Endothelial cell of umbilical vein (primary cell): ENCODE results near the gene PNPLA1. TPM values are rescaled to one million over a fixed set of nuclear protein-coding genes. Genes with fewer than 3 reads are reported as not detected.

Experiments used
- BruUV-seq: library from RNA; stranded (reverse); fragments of 400-500 nt; replicated peaks from 2 replicates; lab custom pipeline; 2021; lab: Mats Ljungman, UMichigan
- CTCF ChIA-PET: fragments of 300-600, 350-600 bp; sonication (Branson Sonifier 250); formaldehyde crosslinking; loops from one replicate; lab custom pipeline; 2021; ENCODE audit warnings: antibody characterized with exemption, inconsistent platforms; lab: Charles Lee
- POLR2A ChIA-PET: fragments of 300-600, 350-600 bp; sonication (Branson Sonifier 250); formaldehyde crosslinking; loops from one replicate; lab custom pipeline; 2021; ENCODE audit warnings: antibody characterized with exemption, inconsistent platforms; lab: Charles Lee
- DNase-seq: peaks from one replicate; pipeline ENCODE4 v3.0.0-alpha.2; 2011; ENCODE audit warnings: low read depth, low spot score
- FAIRE-seq: peaks from 2 replicates; lab custom pipeline; 2011; peaks lifted over from hg19 to GRCh38; lab: Jason Lieb, UNC
- H2AFZ ChIP-seq: 2 replicates; pipeline ENCODE4 v1.6.0; 2012; ENCODE audit warnings: low read depth, low read length, control low read depth, inconsistent platforms
- H3K27ac ChIP-seq: 2 replicates; pipeline ENCODE4 v1.5.1; 2011; ENCODE audit warnings: low read depth, mild to moderate bottlenecking, control low read depth, low read length, moderate library complexity; ENCODE audit not compliant: insufficient read depth
- H3K27me3 ChIP-seq, 2 experiments: 2 replicates each; pipeline versions ENCODE4 v1.6.0 to v1.6.1; 2011; ENCODE audit warnings: low read length in 2 of 2, mixed read lengths in 1 of 2; ENCODE audit not compliant: control insufficient read depth in 2 of 2, insufficient read depth in 2 of 2
- H3K36me3 ChIP-seq, 2 experiments: 2 replicates in 1 of 2; 3 replicates in 1 of 2; pipeline ENCODE4 v1.5.1; 2011; ENCODE audit warnings: low read length in 2 of 2, mild to moderate bottlenecking in 1 of 2, moderate library complexity in 1 of 2; ENCODE audit not compliant: control insufficient read depth in 2 of 2, insufficient read depth in 2 of 2; ENCODE audit errors: extremely low read depth in 1 of 2
- H3K4me1 ChIP-seq: 3 replicates; pipeline ENCODE4 v1.5.1; 2011; ENCODE audit warnings: mild to moderate bottlenecking, low read length; ENCODE audit not compliant: control insufficient read depth, insufficient read depth; ENCODE audit errors: extremely low read depth
- H3K4me2 ChIP-seq: 2 replicates; pipeline ENCODE4 v1.6.1; 2011; ENCODE audit warnings: low read length, control low read depth, mixed read lengths; ENCODE audit not compliant: insufficient read depth
- H3K4me3 ChIP-seq, 3 experiments: fragments of 200-600 bp in 1 of 3; sonication (generic), shearing (Covaris generic) in 1 of 3; replicated peaks in 1 of 3; 2 replicates each; pipeline ENCODE4 v1.5.1; 2011 to 2016; ENCODE audit warnings: control low read depth in 3 of 3, low read length in 3 of 3, mild to moderate bottlenecking in 2 of 3, inconsistent platforms in 1 of 3, low read depth in 1 of 3, moderate library complexity in 1 of 3; ENCODE audit not compliant: insufficient read depth in 1 of 3
- H3K79me2 ChIP-seq: 2 replicates; pipeline ENCODE4 v1.6.0; 2012; ENCODE audit warnings: low read length, inconsistent platforms; ENCODE audit not compliant: control insufficient read depth, insufficient read depth
- H3K9ac ChIP-seq: replicated peaks from 2 replicates; pipeline ENCODE3; 2011; ENCODE audit warnings: low read length, control low read depth; ENCODE audit not compliant: insufficient read depth; ENCODE audit errors: extremely low read depth
- H3K9me1 ChIP-seq: replicated peaks from 3 replicates; pipeline ENCODE4 v1.6.0; 2011; ENCODE audit warnings: mild to moderate bottlenecking, low read length; ENCODE audit not compliant: control insufficient read depth, insufficient read depth; ENCODE audit errors: extremely low read depth
- H3K9me3 ChIP-seq: replicated peaks from 2 replicates; pipeline ENCODE4 v1.5.1; 2012; ENCODE audit warnings: low read length, inconsistent platforms; ENCODE audit not compliant: control insufficient read depth, insufficient read depth
- H4K20me1 ChIP-seq: replicated peaks from 2 replicates; pipeline ENCODE3; 2011; ENCODE audit warnings: mild to moderate bottlenecking, low read length; ENCODE audit not compliant: control insufficient read depth, insufficient read depth; ENCODE audit errors: extremely low read depth
- CTCF ChIP-seq, 2 donors: IDR thresholded peaks; 1 replicate in 1 of 2; 2 replicates in 1 of 2; pipeline ENCODE4 v1.5.1; 2011; ENCODE audit warnings: low read length in 2 of 2, mild to moderate bottlenecking in 2 of 2, moderate library complexity in 2 of 2, control low read depth in 1 of 2, inconsistent platforms in 1 of 2, low read depth in 1 of 2; ENCODE audit not compliant: insufficient read depth in 1 of 2; ENCODE audit errors: extremely low read depth in 1 of 2
- EZH2 ChIP-seq: IDR thresholded peaks from 2 replicates; pipeline ENCODE4 v1.6.1; 2012; ENCODE audit warnings: borderline replicate concordance, low read depth, mild to moderate bottlenecking, moderate library complexity, low read length, inconsistent platforms; ENCODE audit not compliant: severe bottlenecking
- FOS ChIP-seq: IDR thresholded peaks from 2 replicates; pipeline ENCODE4 v1.6.1; 2011; ENCODE audit warnings: mild to moderate bottlenecking, low read length, moderate library complexity, borderline replicate concordance; ENCODE audit not compliant: insufficient read depth
- GATA2 ChIP-seq: IDR thresholded peaks from 2 replicates; pipeline ENCODE4 v1.7.0; 2011; ENCODE audit warnings: low read depth, mild to moderate bottlenecking, moderate library complexity, mixed read lengths, low read length; ENCODE audit not compliant: insufficient read length, insufficient read depth
- JUN ChIP-seq: IDR thresholded peaks from 2 replicates; pipeline ENCODE4 v1.6.1; 2011; ENCODE audit warnings: borderline replicate concordance, low read depth; ENCODE audit not compliant: insufficient read length, insufficient read depth
- MAX ChIP-seq: IDR thresholded peaks from 2 replicates; pipeline ENCODE4 v1.6.1; 2011; ENCODE audit not compliant: insufficient read depth, insufficient read length
- MYC ChIP-seq: IDR thresholded peaks from one replicate; pipeline ENCODE4 v1.6.1; 2011; ENCODE audit warnings: mild to moderate bottlenecking, low read depth, low read length
- POLR2A ChIP-seq: IDR thresholded peaks from 2 replicates; pipeline ENCODE4 v1.6.1; 2012; ENCODE audit warnings: low read depth, mild to moderate bottlenecking, control low read depth, low read length
- POLR2AphosphoS5 ChIP-seq: IDR thresholded peaks from 2 replicates; pipeline ENCODE4 v1.6.1; 2012; ENCODE audit warnings: low read depth, mild to moderate bottlenecking, control low read depth, low read length, moderate library complexity; ENCODE audit not compliant: insufficient read depth
- dilution Hi-C: fragments of 300-500 bp; cut with MboI; formaldehyde crosslinking; loops from one replicate; pipeline ENCODE4 v1.15.0; 2019; ENCODE audit warnings: low sequenced_read_pairs; ENCODE audit not compliant: extremely low pct_ligation_motif_present
- intact Hi-C: fragments of 100-400 bp; cut with micrococcal nuclease; formaldehyde crosslinking; loops from one replicate; pipeline ENCODE4 v1.10.0; 2022
- polyA plus RNA-seq, 4 experiments: library from polyadenylated mRNA; depleted of rRNA in 3 of 4; stranded (reverse) in 3 of 4; unstranded in 1 of 4; fragments of >200 nt; gene quantifications; 2 replicates each; pipeline versions ENCODE4 v1.2.1 to v1.2.3, GENCODE V29; 2011 to 2012; ENCODE audit warnings: missing spikeins in 1 of 4
- total RNA-seq: library from RNA; stranded (reverse); gene quantifications from 2 replicates; pipeline ENCODE4 v1.2.3, GENCODE V29; 2021

The PNPLA1 gene
- total and polyA plus RNA-seq, 2 donors (not counting 3 experiments of a cell fraction or from before 2014, with no cell fraction given) = not detected

- Histone ChIP-seq H2AFZ (no peak overlapping the region), H3K27ac (no peak overlapping the region), H3K79me2 (no peaks in the 10 kb centered on the region), H3K4me1 (no peaks in the 10 kb centered on the region), H3K9me1 (no peaks in the 10 kb centered on the region), H4K20me1 (no peaks in the 10 kb centered on the region), H3K27me3 (peaks cover 52 to 56% of the 10 kb centered on the region in 2 experiments), H3K4me2 (no peak overlapping the region), H3K4me3 (no peak overlapping the region), H3K9me3 (no peaks in the 10 kb centered on the region), H3K9ac (no peak overlapping the region), H3K36me3 (no peaks in the 10 kb centered on the region)
- CTCF ChIA-PET = interaction anchor here (0.7 to 2.1 kb wide), 6 partner anchors 8 to 30 kb away, joined by 3 to 8 read pairs (median 3); no protein-coding TSS in a partner anchor
- POLR2A ChIA-PET = no interaction called here
- FAIRE-seq = no peak
- DNase-seq = no peak
- no TSS peak for BruUV-seq
- dilution Hi-C loops = no loop called here
- TF ChIP-seq EZH2 (no peak), POLR2AphosphoS5 (no peak), CTCF (IDR thresholded peaks at IDR 0.05; ENCODE audit: extremely low read depth in 1 of 2, insufficient read depth in 1 of 2, low read depth in 1 of 2, low read length in 2 of 2) (no peak), JUN (no peak), POLR2A (no peak), FOS (no peak), MYC (no peak), MAX (no peak), GATA2 (no peak)
- intact Hi-C loops = no loop called here
Observed at GRCh38 chr6:36334832-36335459, 65.1 kb downstream of the PNPLA1 start.
